SJCRH30 (cell line): ENCODE measurements around the gene KIAA1328. TPM values are rescaled to one million over a fixed set of nuclear protein-coding genes. Genes with fewer than 3 reads are reported as not detected.
"Not testable (repeated sequence)": the region's sequence is repeated elsewhere in the genome, so short reads cannot be mapped to it uniquely, and the experiment has no call there.

Experiments used
- DNase-seq, 2 experiments: peaks; one replicate each; pipeline ENCODE4 v3.0.0-alpha.2; 2015 to 2020
- H3K27ac ChIP-seq: fragments of 250-450 bp; sonication (Bioruptor Pico); 2 replicates; pipeline ENCODE4 v1.5.1; 2020; ENCODE audit warnings: mild to moderate bottlenecking, moderate library complexity
- H3K27me3 ChIP-seq: fragments of 250-450 bp; sonication (Bioruptor Pico); 2 replicates; pipeline ENCODE4 v1.5.1; 2020; ENCODE audit warnings: mild to moderate bottlenecking, moderate library complexity
- H3K36me3 ChIP-seq: fragments of 250-450 bp; sonication (Bioruptor Pico); 2 replicates; pipeline ENCODE4 v1.5.1; 2020; ENCODE audit warnings: mild to moderate bottlenecking, moderate library complexity
- H3K4me1 ChIP-seq: fragments of 250-450 bp; sonication (Bioruptor Pico); 2 replicates; pipeline ENCODE4 v1.5.1; 2020; ENCODE audit warnings: mild to moderate bottlenecking, moderate library complexity
- H3K4me3 ChIP-seq: fragments of 250-450 bp; sonication (Bioruptor Pico); 2 replicates; pipeline ENCODE4 v1.5.1; 2020; ENCODE audit warnings: mild to moderate bottlenecking, moderate library complexity
- H3K9me3 ChIP-seq: fragments of 250-450 bp; sonication (Bioruptor Pico); replicated peaks from 2 replicates; pipeline ENCODE4 v1.5.1; 2020; ENCODE audit warnings: mild to moderate bottlenecking, moderate library complexity
- total RNA-seq: library from RNA; depleted of rRNA; stranded (reverse); fragments of >200 nt; shearing (Covaris generic); gene quantifications from 2 replicates; pipeline ENCODE4 v1.2.3, GENCODE V29; 2014

The KIAA1328 gene
- total RNA-seq, 1 experiment from 2014 or later: 5.5 TPM

DNA sequence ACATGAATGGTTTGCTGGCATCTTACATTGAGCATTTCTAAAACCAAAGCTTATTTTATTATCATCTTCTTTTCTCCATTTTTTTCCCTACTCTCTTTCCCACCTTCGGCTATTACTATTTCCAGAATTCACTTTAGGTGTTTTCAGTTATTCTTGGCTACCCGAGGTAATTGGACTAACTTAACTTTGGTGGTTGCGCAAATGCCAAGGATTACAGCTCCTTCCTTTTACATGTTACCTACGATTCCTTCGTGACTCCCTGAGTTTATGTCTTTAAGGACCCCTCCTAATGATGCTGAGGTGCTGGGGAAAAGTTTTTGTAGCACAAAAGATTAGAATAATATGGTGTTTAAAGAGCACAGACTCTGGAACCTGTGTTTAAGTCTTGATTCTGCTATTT lies 14.3 kb downstream of the KIAA1328 start:
- Histone ChIP-seq H3K4me3 (no peak overlapping the region), H3K4me1 (no peaks in the 10 kb centered on the region), H3K9me3 (no peaks in the 10 kb centered on the region), H3K27ac (no peak overlapping the region), H3K27me3 (no peaks in the 10 kb centered on the region), H3K36me3 (no peaks in the 10 kb centered on the region)
- no peak for DNase-seq

DNA sequence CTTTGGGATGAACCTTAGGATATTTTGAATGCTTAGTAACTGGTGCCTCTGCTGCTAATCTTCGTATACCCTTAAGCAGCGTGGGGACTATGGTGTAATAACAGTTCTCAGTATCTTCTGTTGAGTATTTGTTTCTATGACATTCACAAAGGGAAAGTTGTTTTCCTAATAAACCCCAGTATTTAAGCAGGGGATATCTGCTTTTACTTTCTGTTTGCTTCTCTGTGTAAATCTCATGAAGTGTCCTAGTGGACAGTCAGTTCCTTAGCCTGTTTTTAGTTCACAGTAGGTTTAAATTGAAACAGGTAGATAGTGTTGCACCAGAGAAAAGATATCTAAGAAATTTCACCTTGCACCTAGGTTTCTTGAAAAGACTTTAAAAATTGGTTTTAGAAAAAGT lies 14.9 kb downstream of the KIAA1328 start:
- Histone ChIP-seq H3K36me3 (no peaks in the 10 kb centered on the region), H3K4me1 (no peaks in the 10 kb centered on the region), H3K9me3 (no peaks in the 10 kb centered on the region), H3K4me3 (no peak overlapping the region), H3K27me3 (no peaks in the 10 kb centered on the region), H3K27ac (no peak overlapping the region)
- DNase-seq: no peak

- Histone ChIP-seq H3K4me1 (no peaks in the 10 kb centered on the region), H3K36me3 (no peaks in the 10 kb centered on the region), H3K9me3 (no peaks in the 10 kb centered on the region), H3K4me3 (no peak overlapping the region), H3K27me3 (no peaks in the 10 kb centered on the region), H3K27ac (no peak overlapping the region)
- DNase-seq: no peak
Observed at GRCh38 chr18:36848609-36849008, 19.7 kb downstream of the KIAA1328 start.

- Histone ChIP-seq H3K4me3 (no peak overlapping the region), H3K4me1 (no peaks in the 10 kb centered on the region), H3K27me3 (no peaks in the 10 kb centered on the region), H3K27ac (no peak overlapping the region), H3K36me3 (no peaks in the 10 kb centered on the region), H3K9me3 (no peaks in the 10 kb centered on the region)
- DNase-seq: no peak
Observed at GRCh38 chr18:36849288-36850006, 20.5 kb downstream of the KIAA1328 start.

- Histone ChIP-seq H3K36me3 (no peaks in the 10 kb centered on the region), H3K27ac (no peak overlapping the region), H3K4me3 (no peak overlapping the region), H3K4me1 (no peaks in the 10 kb centered on the region), H3K27me3 (no peaks in the 10 kb centered on the region), H3K9me3 (no peaks in the 10 kb centered on the region)
- DNase-seq: no peak
Observed at GRCh38 chr18:36850527-36851201, 21.7 kb downstream of the KIAA1328 start.

DNA sequence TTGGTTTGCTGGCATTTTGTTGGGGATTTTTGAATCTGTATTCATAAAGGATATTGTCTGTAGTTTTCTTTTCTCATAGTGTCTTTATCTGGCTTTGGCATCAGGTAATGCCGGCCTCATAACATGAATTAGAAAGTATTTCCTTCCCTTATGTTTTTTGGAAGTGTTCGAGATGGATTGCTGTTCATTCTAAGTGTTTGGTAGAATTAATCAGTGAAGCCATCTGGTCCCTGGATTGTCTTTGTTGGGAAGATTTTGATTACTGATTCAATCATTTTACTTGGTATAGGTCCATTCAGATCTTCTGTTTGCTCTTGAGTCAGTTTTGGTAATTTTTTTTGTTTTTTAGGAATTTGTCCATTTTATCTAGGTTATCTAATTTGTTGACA lies 22.3 kb downstream of the KIAA1328 start:
- no peaks in the 10 kb centered on the region for H3K36me3 ChIP-seq
- H3K27ac ChIP-seq: no peak overlapping the region
- H3K4me1 ChIP-seq: no peaks in the 10 kb centered on the region
- DNase-seq: no peak
- no peak overlapping the region for H3K4me3 ChIP-seq
- no peaks in the 10 kb centered on the region for H3K27me3 ChIP-seq
- H3K9me3 ChIP-seq: no peaks in the 10 kb centered on the region

DNA sequence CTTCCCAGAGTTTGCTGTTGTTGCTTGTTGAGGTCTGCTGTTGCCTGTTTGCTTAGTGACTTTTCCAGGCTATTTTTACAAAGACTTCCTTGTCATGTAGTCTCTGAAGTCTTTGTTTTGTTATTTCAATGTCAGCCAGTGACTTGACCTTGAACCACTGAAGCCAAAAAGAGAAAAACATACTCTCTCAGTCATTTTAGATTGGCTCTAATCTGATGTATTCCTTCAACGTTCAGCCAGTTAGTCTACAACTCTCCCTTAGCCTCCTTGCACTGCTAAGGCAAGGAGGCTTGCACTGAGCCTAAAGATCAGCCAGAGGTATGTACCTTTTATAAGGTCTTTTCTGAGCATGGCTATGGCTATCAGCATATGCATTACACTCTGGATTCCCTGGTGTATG lies 27.9 kb downstream of the KIAA1328 start:
- H3K27ac ChIP-seq: no peak overlapping the region
- H3K9me3 ChIP-seq: no peaks in the 10 kb centered on the region
- H3K27me3 ChIP-seq: no peaks in the 10 kb centered on the region
- H3K4me1 ChIP-seq: no peaks in the 10 kb centered on the region
- no peak overlapping the region for H3K4me3 ChIP-seq
- no peak for DNase-seq
- H3K36me3 ChIP-seq: no peaks in the 10 kb centered on the region

GRCh38 chr18:36862182-36862581 lies 33.3 kb downstream of the KIAA1328 start:
- Histone ChIP-seq H3K9me3 (no peaks in the 10 kb centered on the region), H3K27ac (no peak overlapping the region), H3K4me3 (no peak overlapping the region), H3K36me3 (no peaks in the 10 kb centered on the region), H3K27me3 (no peaks in the 10 kb centered on the region), H3K4me1 (no peaks in the 10 kb centered on the region)
- no peak for DNase-seq

- Histone ChIP-seq H3K9me3 (no peaks in the 10 kb centered on the region), H3K4me1 (no peaks in the 10 kb centered on the region), H3K27me3 (no peaks in the 10 kb centered on the region), H3K4me3 (no peak overlapping the region), H3K36me3 (no peaks in the 10 kb centered on the region), H3K27ac (no peak overlapping the region)
- DNase-seq: no peak
Observed at GRCh38 chr18:36867056-36867455, 38.1 kb downstream of the KIAA1328 start.

DNA sequence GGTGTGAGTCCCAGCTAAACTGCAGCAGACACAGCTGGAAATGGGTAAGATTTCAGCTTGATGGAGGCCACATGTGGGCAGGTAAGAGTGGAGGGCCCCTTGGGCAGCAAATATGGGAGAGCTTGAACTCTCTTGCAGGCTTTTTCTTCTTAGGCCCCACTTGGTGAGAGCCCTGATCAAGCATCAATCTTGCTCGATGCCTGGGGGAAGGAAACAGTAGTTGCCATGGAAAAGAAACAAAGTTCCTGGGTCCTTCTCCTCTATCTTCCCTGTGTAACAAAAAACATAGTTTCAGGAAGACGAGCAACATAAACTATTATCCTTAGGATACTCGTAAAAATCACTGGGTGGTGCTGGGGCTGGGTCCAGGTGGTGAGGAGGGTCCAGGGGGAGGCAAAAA lies 42.9 kb downstream of the KIAA1328 start:
- Histone ChIP-seq H3K9me3 (no peaks in the 10 kb centered on the region), H3K36me3 (no peaks in the 10 kb centered on the region), H3K27me3 (no peaks in the 10 kb centered on the region), H3K4me3 (no peak overlapping the region), H3K4me1 (no peaks in the 10 kb centered on the region), H3K27ac (no peak overlapping the region)
- DNase-seq: no peak

- Histone ChIP-seq H3K4me3 (no peak overlapping the region), H3K27me3 (no peaks in the 10 kb centered on the region), H3K4me1 (no peaks in the 10 kb centered on the region), H3K27ac (no peak overlapping the region), H3K36me3 (no peaks in the 10 kb centered on the region), H3K9me3 (no peaks in the 10 kb centered on the region)
- DNase-seq: no peak
Observed at GRCh38 chr18:36872329-36872728, 43.4 kb downstream of the KIAA1328 start.

GRCh38 chr18:36873826-36874225 lies 44.9 kb downstream of the KIAA1328 start:
- not testable (repeated sequence) for DNase-seq, H3K36me3 ChIP-seq, H3K4me1 ChIP-seq, H3K27me3 ChIP-seq, H3K9me3 ChIP-seq, H3K27ac ChIP-seq, H3K4me3 ChIP-seq

DNA sequence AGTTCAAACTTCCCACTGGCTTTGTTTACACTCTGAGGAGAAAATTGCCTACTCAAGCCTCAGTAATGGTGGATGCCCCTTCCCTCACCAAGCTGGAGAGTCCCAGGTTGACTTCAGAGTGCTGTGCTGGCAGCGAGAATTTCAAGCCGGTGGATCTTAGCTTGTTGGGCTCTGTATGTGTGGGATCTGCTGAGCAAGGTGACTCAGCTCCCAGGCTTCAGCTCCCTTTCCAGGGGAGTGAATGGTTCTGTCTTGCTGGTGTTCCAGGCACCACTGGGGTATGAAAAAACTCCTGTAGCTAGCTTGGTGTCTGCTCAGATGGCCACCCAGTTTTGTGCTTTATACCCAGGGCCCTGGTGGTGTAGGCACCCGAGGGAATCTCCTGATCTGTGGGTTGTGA lies 50.9 kb downstream of the KIAA1328 start:
- not testable (repeated sequence) for H3K36me3 ChIP-seq, H3K27me3 ChIP-seq, H3K27ac ChIP-seq, DNase-seq, H3K4me1 ChIP-seq, H3K4me3 ChIP-seq, H3K9me3 ChIP-seq

DNA sequence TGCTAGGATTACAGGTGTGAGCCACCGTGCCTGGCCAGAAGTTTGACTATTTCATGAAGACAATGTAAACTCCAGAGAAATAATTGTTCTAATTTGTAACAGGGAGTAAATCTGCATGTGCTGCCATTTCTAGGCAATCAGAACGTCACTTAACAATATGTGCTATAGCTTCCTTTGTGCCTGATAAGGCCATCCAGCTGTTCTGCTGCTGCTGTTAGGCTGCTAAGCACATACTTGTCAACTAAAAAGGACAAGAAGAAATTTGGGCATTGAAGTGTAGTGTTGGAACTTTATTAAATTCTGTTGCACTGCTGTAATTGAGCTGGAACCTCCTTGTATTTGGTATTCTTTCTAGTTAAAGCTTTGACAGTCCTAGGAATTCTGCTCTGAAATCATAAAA lies 57.1 kb downstream of the KIAA1328 start:
- no peaks in the 10 kb centered on the region; the same call in 1 of the 2 replicates for H3K4me1 ChIP-seq
- DNase-seq: no peak
- H3K36me3 ChIP-seq: no peaks in the 10 kb centered on the region
- no peak overlapping the region for H3K27ac ChIP-seq
- no peaks in the 10 kb centered on the region for H3K9me3 ChIP-seq
- no peak overlapping the region for H3K4me3 ChIP-seq
- H3K27me3 ChIP-seq: no peaks in the 10 kb centered on the region

DNA sequence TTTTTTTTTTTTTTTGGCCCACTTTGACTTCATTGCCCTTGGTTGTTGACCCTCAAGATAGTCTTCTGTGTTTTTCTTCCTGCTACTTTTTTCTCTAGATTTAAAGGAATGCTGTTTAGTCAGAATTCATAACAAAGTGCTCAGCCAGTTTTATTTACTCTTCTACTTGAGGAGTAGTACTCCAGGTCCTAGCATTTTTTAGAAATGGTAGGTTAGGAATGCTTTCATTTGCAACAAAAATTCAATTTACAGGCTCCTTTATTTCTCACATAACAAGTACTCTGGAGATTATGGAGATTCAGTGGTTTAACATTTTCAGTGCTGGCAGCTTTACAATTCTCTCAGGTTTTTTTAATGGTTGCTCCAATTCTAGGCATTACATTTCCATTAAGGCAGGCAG lies 58.2 kb downstream of the KIAA1328 start:
- no peaks in the 10 kb centered on the region for H3K27me3 ChIP-seq
- no peak overlapping the region for H3K4me3 ChIP-seq
- no peaks in the 10 kb centered on the region for H3K36me3 ChIP-seq
- no peak overlapping the region for H3K27ac ChIP-seq
- DNase-seq: no peak
- H3K4me1 ChIP-seq: no peaks in the 10 kb centered on the region; the same call in 1 of the 2 replicates
- no peaks in the 10 kb centered on the region for H3K9me3 ChIP-seq

GRCh38 chr18:36887864-36888263 lies 58.9 kb downstream of the KIAA1328 start:
- H3K4me1 ChIP-seq: no peaks in the 10 kb centered on the region; the same call in 1 of the 2 replicates
- no peaks in the 10 kb centered on the region for H3K27me3 ChIP-seq
- DNase-seq: no peak
- H3K27ac ChIP-seq: no peak overlapping the region
- no peaks in the 10 kb centered on the region for H3K9me3 ChIP-seq
- no peak overlapping the region for H3K4me3 ChIP-seq
- no peaks in the 10 kb centered on the region for H3K36me3 ChIP-seq
